Measurements from ENCODE around the gene CBX4.

CBX4 gene

DNA sequence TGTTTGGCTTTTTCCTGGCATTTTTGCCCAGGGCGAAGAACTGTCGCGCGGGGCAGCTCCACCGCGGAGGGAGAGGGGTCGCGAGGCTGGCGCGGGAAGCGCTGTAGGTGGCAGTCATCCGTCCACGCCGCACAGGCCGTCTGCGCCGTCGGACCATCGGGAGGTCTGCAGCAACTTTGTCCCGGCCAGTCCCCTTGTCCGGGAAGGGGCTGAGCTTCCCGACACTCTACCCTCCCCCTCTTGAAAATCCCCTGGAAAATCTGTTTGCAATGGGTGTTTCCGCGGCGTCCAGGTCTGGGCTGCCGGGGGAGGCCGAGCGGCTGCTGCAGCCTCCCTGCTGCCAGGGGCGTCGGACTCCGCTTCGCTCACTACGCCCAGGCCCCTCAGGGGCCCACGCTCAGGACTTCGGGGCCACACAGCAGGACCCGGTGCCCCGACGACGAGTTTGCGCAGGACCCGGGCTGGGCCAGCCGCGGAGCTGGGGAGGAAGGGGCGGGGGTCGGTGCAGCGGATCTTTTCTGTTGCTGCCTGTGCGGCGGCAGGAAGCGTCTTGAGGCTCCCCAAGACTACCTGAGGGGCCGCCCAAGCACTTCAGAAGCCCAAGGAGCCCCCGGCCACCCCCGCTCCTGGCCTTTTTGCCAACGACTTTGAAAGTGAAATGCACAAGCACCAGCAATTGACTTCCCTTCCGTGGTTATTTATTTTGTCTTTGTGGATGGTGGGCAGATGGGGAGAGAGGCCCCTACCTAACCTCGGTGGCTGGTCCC, 2.3 kb upstream of the CBX4 start:
- DNase-seq, result peak; percentile 48

DNA sequence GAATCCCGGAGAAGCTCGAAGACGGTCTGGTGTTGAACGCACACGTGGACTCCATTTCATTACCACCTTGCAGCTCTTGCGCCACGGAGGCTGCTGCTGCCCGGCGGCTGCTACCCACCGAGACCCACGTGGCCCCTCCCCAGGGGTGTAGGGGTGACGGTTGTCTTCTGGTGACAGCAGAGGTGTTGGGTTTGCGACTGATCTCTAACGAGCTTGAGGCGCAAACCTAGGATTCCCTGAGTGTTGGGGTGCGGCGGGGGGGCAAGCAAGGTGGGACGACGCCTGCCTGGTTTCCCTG, 1.7 kb upstream of the CBX4 start:
- no peak for DNase-seq

DNA sequence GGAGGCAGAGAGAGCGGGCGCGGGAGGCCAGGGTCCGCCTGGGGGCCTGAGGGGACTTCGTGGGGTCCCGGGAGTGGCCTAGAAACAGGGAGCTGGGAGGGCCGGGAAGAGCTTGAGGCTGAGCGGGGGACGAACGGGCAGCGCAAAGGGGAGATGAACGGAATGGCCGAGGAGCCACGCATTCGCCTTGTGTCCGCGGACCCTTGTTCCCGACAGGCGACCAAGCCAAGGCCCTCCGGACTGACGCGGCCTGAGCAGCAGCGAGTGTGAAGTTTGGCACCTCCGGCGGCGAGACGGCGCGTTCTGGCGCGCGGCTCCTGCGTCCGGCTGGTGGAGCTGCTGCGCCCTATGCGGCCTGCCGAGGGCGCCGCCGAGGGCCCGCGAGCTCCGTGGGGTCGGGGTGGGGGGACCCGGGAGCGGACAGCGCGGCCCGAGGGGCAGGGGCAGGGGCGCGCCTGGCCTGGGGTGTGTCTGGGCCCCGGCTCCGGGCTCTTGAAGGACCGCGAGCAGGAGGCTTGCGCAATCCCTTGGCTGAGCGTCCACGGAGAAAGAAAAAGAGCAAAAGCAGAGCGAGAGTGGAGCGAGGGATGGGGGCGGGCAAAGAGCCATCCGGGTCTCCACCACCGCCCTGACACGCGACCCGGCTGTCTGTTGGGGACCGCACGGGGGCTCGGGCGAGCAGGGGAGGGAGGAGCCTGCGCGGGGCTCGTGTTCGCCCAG, 1.2 kb upstream of the CBX4 start:
- peak; percentile 74 for DNase-seq

DNA sequence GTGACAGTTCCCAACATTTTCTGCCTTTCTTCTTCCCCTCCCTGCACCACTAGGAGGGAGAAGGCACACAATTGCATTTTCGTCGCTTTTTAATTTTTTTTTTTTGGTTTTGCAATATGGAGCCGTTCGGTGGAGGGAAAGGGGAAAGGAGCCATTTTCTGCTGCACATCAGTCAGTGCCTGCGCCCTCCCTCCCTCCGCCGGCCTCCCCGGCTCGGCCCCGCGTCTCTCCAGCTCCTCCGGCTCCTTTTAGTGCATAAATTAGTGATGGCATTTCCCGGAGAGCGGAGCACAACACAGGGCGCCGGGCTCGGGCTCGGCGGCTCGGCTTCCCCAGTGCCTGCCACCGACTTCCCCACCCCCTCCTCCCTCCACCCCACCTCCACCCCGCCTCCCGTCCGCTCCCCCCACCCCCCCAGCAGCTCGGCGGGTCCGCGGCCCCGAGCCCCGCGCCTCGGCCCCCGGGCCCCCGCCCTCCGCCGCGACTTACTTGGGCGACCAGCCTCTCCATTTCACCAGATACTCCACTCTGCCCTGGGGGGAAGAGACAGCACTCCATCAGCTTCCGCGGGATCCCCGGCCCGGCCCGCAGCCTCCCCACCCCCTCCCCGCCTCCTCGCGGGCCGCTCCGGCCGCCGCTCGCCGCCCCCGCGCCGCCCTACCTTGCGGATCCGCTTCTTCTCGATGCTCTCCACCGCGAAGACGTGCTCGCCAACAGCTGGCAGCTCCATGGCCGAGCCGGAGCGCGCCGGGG, 542 bp downstream of the CBX4 start:
- peak; percentile 79 for DNase-seq

DNA sequence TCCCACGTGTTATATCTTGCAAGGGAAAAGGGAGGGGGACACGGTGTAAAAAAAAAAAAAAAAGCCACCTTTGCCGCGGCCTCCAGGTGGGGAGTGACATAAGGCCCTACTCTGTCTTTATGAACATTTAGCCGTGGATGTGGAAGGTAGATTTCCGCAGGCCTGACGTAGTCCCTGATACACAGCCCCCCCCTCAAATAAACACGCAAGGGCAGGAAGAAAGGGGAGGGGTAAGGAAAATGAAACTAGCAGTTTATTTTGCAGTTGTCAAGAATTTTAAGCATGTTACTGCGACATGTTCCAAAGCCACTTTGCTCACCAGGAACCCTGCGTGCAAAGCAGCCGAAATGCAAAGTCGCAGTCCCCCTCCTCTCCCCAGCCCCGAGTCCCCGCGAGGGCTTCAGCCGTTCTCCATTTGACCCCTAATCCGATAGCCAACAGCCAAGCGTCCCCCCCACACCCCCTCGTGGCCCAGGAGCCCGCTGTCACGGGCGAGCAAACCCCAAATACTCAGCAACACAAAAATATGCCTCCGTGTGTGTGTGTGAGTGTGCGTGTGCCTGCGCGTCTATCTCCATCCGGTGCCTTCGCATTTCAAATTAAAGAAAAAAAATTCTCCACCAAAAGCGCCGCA, 1.2 kb downstream of the CBX4 start:
- no peak for DNase-seq

DNA sequence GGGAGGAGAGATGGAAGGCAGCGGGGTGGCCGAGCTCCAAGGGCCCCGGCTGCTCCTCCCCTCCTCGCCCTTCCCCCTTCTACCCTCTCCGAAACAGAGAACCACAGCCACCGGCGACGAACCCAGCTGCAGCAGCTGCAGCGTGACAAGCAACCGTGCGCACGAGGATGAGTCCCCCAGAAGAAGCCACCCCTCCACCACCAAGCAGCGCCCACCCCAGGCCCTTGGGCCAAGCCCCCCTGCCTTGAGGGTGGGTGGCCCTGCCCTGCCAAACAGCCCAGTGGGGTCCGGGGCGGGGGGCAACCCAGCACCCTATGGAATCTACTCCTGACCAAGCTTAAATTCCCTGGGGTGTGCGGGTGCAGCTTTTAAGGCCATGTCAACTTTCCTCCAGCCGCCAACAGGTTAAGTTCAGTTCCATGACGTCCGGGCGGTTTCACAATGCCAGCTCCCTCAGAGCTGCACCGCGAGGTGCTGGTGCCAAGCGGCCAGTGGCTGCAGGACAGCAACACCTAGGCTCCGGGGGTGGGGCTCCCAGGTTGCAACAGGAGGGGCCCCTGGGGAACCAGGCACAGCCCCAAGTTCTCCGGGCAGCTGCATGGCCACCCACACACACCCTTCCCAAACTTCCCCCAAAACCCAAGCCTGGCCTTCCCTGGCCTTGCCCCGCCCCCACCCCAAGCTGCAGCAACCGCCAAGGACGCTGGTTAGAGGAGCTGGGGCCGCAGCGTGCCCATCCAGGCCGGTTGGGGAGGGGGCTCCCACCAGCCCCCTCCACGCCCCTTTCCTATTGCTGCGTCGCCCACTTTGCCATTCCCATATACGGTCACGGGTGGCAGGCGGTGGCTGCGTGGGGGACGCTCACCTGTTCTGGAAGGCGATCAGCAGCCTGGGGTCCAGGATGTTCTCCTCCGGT, 2.0 kb downstream of the CBX4 start:
- peak; percentile 74 for DNase-seq

DNA sequence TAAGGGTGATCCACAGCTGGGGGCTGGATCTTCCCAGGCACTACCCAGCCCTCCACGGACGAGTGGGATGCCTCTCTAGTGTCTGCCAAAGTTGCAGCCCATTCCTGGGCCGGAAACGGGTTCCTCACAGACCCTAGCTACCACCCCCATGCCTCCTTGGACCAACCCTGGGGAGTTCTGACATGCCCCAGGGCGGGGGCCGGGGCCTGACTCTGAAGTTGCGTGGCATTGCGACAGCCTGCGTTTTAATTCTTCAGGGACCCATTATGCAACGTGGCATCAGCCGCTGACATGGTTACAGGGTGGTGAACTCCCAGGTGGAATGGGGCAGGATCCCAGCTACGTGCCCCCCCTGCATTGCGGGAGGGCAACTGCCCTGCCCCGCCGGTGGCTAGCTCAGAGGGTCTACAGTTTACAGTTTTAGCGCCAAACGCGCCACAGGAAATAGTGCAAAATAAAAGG, 2.7 kb downstream of the CBX4 start:
- no peak for DNase-seq

DNA sequence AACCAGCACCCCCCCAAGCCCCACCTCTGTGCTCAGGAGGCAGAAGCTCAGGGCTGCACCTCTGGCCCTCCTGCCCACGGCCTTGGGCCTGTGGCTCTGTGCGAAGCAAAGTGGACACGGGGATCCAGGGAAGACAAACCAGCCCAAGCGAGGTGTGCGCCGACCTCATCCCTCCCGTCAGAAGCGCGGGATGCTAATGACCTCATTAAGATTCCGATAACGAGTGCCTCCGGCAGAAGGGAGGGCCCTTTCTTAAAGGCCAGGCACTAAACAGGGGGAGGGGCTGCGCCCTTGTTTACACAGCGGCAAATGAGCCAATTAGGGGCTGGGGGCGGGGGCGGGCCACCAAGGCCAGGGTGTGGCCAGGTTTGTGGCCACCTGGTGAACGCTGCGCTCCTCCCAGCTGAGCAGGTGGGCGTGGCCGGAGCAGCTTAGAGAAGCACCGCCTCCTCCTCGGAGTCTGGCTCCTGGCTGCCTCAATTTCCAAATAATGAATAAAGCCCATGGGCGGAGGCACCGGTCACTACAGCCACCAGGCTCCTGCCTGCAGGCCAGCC, 3.2 kb downstream of the CBX4 start:
- DNase-seq, result no peak

DNA sequence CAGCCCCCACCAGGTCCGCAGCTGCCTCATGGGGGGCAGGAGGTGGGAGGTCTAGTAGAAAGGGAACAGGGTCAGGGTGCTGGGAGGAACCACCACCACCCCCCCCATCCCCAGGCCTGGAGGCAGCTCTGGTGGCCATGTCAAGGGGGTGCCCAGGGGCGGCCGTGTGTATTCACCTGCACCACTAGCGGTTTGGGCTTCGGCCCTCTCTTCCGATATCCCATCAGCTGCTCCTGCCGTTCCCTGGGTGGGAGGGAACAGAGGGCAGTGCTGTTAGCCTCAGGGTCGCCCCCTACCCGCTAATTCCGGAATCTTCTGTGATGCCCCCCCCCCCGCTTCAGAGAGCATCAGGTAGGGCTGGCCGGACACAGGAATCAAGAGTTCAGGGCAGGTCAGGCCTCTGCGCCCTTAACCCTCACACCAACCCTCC, 3.8 kb downstream of the CBX4 start:
- no peak for DNase-seq

DNA sequence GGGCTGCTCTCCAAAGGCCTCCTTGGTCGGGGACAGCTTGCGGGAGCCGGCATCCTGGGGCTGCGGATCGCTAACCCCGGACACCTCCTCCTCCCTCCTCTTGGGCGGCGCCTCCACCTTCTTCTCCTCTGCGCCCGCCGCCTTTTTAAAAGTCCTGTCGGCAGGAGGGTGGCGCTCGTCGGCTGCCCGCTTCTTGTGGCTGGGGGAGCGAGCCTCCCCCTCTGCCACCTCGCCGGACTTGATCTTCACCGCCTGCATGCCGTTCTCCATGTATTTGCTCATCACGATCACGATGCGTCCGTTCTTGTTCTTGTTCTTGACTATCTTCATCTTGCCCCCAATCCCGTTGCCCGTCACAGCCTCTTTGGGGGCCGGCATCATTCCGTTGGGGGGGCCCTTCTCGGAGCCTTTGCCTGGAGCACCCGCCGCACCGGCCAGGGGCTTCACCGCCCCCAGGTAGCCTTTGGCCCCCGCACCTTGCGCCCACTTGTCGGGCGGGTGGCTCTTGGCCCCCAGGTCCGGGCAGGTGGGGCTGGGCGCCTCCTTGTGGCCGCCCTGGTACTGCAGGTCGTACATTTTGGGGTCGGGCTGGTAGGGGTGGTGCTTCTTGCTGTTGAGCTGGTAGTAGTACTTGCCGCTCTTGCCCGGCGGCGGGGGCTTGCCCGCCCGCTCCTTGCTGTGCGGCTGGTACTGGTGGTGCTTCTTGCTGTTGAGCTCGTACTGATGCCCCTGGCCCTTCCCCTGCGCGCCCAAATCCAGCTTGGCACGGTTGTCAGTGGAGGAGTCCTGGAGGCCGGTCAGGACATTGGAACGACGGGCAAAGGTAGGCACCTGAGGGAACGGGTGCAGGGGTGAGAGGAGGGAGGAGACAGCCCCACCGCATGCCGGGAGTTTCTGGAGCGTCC, 4.4 kb downstream of the CBX4 start:
- peak; percentile 36 for DNase-seq

DNA sequence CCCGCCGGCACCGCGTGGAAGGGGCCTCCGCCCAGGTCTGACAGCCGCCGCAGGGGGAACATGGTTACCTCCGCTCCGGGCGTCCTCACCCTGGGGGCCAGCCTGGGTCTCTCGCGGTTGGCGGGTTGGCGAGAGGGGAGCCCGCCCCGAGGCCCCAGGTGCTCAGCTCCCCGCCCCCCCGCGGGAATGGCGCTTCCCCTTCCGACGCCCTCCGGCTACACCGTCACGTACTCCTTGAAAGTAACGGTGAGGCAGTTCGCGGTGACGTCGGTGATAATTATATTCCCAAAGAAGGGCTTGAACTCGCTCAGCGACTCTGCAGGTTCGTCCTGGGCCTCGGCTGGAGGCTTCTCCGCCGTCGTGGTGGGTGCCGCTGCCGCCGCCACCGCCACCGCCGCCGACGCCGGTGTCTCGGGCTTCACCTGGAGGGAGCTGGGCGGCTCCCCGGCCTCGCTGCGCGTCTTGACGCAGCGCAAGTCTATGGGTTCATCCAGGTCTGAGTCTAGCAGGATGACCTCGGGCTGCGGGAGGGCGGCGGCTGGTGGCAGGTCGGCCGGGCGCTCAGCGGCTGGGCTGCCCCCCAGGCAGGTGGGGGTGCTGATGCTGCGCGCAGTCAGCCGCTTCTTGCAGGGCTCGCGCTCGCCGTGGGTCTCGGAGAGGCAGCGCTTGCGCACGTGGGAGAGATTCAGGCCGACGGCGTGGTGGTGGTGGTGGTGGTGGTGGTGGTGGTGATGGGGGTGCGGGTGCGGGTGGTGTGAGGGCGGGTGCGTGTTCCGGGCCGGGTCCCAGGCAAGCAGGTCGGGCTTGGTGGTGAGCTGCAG, 5.3 kb downstream of the CBX4 start:
- DNase-seq, result no peak

DNA sequence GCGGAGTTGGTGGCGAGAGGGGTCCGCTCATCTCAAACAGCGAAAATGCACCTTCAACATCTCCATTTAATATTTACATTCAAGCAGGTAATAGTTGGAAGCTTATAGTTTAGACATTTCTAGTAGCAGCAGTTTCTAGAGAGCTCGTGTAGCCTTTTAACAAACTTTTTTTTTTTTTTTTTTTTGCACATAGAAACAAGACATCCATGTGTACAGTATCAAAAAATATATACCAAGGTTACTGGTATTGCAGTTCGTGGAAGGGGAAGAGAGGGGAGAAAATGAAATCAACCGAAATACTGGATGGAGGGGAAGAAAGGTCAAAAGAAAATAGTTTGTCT, 6.2 kb downstream of the CBX4 start:
- DNase-seq, result no peak

DNA sequence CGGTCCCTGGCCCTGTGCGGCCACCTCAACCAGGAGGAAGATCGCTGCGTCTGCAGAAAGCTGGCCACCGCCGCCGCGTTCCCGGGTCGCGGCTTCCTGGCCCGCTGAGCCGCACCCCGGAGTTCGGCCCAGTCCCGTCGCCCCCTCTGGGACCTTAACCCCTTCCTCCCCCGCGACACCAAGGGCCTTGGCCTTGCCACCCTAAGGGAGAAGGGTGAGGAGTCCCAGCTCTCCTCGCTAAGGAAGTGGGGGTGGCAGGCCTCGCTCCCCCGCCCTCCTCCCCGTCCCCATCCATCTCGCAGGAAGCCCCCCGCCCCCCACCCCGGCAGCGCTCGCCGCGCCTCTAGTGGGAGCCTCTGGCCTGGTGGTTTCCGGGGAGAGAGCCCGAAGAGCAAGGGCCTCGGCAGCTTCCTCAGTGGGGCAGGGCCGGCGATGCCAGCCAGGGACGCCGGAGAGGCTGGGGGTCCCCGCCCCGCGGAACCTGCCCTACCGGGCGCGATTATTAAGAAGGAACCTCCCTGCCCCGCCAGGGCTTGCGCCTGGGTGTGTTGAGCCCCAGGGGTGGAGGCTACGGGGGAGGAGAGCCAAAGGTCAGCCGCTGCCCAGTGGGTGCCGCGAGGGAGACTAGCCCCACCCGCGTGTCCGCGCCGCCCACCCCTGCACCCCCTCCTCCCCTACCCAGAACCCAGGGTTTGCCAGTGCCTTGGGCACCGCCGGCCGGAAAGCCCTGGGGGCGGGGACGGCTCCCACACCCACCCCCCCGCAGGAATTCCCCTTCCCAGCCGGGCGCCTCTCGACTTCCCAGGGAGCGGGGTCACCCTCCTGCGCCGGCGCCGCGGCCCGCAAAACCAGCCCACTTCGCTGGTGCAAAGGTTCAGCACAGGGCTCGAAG, 6.8 kb downstream of the CBX4 start:
- DNase-seq, result peak; percentile 51

DNA sequence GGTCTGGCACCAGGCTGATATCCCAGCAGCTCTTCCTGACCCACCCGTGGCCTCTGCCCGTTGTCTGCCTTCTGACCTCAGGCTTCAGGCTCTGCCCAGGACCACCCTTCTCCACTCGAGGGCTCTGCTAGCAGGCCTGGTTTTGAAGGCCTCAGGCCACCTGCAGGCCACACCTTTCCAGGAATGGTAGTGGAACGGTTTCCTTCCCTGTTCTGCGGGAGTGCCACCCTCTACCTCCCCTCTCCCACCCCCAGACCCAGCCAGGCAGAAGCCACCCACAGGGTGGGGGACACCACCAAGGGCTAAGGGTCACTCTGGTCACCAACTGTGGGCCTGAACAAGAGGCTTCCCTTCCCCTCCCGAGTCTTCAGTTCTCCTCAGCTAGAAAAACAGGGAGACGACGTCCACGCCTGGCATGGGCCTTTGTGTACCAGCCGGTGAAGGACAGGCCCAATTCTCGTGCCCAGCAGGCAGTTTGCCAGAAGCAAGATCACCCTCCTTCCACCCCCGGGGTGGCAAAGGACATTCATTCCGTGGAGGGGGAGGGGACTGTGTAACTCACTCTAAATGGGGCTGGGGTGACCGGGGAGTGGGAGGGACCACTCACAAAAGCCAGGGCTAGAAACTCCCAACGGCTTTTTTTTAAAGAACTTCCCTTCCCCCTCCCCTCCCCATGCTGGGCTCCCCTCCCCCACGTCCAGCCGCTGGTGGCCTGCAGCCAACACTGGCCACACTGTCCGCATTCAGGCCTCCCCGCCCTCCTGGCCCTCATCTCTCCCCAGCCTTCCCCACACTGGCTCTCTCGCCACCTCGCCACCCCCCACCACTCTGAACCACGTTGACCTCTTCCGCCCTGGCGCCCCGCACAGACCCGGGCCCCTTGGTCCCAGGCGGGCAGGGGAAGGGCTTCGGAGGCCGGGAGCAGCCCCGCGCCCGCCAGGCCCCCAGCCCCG, 7.7 kb downstream of the CBX4 start:
- DNase-seq, result peak; percentile 70

DNA sequence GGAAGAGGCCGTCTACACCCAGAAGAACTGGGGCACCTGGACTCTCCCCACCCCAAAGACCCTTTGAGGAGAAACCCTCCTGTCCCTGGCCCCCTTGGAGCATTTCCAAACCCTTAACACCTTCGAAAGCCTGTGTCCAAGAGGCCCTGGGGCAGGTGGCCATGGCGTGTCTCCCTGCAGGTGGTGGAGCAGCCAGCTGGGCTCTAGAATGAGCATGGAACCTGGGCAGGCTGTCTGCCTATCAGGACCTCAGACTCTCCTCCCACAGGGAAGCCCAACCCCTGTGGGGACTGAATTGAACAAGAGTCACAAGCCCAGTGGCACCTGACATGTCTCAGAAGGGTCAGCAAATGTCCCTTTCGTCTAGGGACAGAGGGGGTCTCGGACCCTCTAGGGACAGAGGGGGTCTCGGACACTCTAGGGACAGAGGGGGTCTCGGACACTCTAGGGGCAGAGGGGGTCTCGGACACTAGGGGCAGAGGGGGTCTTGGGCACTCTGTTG, 8.4 kb downstream of the CBX4 start:
- DNase-seq, result no peak

DNA sequence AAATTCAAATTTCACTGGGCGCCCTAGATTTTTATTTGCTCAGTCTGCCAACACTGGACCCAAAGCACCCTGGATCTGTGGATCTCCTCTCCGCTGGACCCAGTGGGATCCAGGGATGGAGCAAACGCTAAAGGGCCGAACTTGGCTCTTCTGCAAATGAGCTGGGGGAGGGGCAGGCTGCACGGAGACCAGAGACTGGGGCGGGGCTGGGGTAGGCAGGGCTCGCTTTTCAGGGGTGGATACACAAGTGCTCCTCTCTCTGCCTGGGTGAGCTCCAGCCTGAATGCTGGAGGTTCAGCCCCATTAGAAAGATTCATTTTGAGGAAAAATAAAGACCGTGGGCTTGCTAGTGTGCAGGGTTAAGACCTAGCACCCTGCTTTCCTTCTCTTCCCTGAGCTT, 8.9 kb downstream of the CBX4 start:
- DNase-seq, result no peak

DNA sequence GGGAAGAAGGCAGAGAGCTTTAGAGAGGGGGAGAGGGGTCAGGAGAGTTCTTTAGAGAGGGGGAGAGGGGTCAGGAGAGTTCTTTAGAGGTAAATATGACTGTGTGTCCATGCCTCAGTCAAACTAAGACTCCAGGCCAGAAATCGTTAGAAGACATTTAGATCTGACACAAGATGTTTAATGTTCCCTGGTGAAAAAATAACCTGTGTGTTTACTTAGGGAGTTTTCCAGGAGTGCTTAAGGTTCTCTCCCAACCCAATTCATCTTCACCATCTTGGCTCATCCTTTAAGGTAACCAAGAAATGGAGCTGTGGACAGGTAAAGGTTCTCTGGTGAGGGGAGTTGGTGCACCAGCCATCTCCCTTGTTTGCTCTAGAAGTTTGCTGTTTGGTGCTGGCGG, 9.8 kb downstream of the CBX4 start:
- no peak for DNase-seq

DNA sequence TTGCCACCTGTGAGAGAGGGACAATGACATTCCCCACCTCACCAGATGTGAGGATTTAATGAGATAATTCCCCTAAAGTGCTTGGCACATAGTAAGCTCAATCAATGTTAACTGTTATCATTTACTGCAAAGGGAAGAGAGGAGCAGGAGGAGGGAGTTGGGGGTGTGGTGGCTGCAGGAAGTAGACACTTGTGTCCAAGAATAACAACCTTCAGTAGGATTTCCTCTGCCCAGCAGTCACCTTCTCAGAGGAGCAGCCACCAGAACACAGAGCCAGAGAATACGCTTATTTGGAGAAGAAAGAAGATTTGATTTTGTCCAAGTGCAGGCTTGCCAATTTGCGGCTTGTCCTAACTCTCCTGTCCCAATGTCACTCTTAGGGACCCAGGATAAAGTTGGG, 10.2 kb downstream of the CBX4 start:
- DNase-seq, result no peak
